GM18502 (cell line): Measurements from ENCODE around the gene ACOXL.

Experiments
- ATAC-seq: cut with Tn5 transposase; IDR thresholded peaks from one replicate; pipeline ENCODE4 v1.9.1; 2021; ENCODE audit warnings: mild to moderate bottlenecking; ENCODE audit not compliant: unreplicated experiment, poor library complexity

The ACOXL gene

DNA sequence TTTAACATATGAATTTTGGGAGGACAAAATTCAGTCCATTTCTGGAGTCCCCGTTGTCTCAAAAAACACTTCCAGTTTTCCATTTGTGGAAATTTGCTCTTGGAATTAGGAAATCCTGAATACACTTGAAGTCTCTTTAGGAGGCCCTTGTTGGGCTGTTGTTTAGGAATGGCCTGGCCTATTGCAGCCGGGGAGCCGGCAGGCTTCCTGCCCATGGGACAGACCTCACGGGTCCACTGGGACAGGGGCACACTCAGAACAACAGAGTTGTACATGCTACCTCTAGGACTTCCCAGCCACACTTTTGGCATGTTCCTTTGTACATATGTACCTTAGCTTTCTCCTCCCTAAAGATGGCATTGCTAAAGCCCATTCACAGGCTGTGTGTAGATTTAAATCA is 57.3 kb downstream of the ACOXL start:
- no peak for ATAC-seq

DNA sequence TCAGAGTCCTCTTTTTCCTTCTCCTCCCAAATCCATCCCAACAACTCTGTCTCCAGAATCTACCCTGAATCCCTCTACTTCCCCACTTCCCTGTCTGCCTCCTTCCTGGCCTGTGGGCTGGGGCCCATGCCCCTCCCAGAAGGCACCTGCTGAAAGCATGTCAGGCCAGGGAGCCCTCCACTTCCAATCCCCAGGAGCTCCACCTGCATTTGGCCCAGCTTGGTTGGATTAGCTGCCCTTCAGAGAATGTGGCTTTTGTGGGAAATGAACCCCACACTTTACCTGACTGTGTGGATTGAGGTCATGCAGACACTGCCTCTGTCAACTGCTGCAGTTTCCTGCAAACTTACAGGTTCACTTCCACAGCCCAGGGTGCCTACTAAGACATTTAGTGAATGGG is 58.5 kb downstream of the ACOXL start:
- no peak for ATAC-seq

DNA sequence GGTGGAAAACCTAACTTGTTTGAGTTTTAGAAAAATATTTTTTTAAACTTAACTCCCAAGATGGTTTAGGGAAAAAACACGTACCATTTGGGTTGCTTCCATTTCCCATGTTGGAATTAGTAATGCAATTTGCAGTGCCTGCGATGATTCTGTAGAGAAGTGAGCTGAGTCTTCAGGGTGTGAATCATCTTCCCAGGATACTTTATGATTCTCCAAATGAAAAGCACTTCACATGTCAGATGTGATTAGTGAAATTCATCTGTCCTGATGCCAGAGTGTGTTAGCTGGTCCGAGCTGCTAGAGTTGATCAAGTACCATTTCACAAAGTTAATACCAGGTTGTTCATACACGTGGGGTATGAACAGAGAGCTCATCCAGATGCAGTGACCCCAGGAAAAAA is 59.1 kb downstream of the ACOXL start:
- ATAC-seq = no peak

DNA sequence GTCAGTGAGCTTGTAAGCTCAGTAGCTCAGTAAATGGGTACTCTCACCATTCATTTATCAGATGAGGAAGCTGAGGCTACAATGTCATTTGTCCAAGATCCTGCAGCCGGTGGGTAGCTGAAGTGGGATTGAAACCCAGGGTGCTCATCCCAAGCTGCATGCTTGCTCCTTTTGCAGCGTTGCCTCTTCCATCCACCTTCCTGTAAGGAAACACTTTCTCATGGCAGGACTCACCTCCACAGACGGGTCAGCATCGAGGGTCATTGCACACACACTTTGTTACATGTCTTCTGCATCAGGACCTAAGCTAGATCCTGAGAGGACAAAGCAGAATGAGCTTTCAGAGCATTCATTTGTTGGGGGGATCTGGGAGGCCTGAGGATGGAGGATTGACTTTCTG is 60.7 kb downstream of the ACOXL start:
- ATAC-seq = no peak

DNA sequence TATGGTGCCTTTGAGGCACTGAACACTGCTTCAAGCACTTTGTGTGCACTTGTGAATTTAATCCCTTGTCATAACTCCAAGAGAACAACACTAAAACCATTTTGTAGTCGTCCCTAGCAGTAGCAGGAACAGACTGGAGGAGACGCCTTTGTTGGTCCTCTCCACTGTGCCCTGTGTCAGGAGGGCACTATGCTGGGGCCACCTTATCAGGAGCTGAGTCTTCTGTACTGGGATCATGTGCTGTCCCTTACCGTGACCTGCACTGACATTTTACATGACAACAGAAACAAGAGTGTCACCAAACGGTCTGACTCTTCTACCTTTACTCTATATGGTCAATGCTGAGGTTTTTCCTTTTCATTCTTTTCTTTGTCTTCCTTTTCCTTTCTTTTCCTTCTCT is 62.0 kb downstream of the ACOXL start:
- ATAC-seq = no peak

DNA sequence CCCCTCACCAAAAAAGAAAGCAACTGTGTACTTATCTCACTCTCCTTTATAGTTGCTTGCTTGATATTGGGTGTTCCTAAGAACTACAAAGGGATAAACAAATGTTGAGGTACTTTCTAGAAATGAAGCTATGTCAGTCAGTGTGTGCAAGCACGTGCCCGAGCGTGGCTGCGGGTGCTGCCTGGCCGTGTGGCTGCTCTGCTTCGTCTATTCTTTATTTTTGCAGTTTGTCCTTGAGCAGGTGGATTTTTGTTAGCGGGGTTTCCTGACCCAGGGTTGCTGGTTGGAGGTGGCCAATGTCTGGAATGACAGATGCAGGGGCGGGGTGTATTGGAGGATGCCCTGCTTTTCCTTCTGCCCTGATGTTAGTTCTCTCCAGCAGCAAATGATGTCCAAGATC is 62.6 kb downstream of the ACOXL start:
- ATAC-seq = no peak

DNA sequence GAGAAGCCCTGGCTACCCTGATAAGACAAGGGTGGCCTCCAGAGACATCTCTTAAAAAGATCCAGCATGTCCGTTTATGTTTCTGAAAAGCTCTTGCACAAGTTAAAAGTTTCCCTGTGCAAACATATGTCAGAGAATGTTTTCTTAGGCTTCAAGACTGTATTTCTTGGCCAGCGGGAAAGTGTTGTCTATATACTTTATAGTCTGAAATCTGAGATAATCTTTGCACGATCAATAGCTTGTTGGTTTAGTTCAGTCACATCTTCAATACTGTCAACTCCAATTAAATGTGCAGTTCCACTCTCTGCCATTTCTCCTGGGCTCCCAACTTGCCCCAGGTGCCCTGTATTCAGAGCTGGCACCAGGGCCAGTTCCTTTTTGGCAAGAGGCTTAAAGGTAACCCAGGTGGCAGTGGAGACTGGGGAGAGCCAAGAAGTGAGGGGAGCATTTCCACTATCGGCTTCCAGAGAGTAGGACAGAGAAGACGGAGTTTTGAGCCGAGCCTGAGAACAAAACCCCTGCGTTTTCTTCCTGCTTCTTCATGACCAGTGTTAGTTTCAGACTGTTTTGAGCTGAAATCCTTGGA is 64.4 kb downstream of the ACOXL start:
- no peak for ATAC-seq

DNA sequence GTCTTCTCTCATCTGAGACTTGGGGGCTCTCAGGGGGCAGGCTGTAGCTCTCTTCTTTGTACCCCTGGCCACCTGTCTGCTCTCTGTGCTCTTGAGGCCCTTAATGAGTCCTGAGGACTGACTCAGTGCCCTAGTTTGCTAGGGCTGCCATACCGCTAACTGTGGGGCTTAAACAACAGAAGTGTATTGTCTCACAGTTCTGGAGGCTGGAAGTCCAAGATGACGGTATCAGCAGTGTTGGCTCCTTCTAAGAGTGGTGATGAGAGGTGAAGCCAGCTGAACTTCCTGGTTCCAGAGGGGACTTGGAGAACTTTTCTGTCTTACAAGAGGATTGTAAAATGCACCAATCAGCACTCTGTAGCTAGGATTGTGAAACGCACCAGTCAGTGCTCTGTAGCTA is 67.0 kb downstream of the ACOXL start:
- no peak for ATAC-seq

DNA sequence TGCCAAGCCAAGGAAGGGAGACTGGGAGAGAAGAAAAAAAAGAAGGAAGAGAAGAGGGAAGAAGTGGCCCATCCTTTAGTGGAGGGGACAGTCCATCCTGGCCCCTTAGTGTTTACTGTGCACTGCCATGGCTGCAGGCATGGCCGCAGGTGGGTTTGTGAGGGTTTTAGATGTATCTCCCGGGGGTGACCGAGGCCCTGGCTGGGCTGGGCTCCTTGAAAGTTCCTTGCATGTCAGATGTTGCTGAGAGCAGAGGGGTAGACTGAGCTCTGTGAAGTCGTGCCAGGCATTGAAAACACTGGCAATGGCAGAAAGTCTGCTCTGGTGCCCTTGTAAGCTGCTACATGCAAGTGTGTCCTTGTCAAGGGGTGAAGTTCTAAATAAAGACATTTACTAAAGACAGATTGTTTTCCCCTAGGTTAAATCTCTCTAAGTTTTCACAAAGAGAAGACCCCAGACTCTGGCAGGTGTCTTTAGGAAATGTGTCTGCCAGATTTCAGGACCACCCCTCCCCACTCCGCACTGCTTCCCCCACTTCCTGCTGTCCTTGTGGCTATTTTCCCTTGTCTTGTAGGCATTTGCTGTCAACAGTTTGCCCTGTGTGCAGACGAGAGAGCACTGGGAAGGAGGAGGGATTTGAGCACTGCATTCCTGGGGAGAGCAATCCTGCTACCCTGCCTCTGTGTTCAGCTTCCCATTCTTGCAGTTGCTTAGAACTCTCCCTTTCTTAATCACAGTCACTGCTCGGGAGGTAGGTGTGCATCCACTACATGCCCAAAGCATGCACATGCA is 68.4 kb downstream of the ACOXL start:
- no peak for ATAC-seq

DNA sequence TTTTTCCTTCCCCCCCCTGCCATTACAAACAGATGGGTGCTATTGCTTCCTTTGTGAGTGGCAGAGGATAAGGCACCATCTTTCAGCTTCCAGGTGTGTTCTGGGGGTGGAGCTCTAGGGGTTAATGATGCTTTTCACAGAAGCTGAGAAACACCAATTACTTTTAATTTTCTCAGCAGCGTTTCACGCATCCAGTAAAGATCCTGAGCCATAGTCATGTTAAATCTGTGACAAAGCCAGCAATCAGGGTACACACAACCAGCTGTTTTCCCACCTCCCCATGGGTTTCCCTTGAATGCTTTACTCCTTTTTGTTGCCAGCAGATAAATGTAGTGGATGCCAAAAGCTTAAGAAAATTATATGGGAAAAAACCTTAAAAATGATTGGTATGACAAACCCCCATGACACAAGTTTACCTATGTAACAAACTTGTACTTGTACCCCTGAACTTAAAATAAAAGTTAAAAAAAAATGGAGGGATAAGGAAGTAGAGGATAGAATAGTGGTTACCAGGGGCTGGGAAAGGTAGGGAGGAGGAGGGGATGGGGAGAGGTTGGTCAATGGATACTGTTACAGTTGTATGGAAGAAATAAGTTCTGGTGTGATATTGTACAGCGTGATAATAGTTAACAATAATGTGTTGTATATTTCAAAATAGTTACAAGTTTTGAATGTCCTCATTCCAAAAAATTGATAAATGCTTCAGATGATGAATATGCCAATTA is 70.0 kb downstream of the ACOXL start:
- ATAC-seq = no peak

DNA sequence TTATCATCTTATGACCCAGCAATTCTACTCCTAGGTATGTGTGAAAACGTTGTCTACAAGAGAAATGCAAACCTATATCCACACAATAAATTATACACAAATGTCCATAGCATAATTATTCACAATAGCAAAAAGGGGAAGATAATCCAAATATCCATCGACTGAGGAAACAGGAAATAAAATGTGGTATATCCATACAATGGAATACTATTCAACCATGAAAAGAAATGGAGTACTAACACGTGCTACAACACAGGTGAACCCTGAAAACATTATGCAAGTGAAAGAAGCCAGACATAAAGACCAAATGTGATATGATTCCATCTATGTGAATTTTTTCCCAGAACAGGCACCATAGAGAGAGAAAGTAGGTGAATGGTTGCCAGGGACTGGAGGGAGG is 72.1 kb downstream of the ACOXL start:
- no peak for ATAC-seq

DNA sequence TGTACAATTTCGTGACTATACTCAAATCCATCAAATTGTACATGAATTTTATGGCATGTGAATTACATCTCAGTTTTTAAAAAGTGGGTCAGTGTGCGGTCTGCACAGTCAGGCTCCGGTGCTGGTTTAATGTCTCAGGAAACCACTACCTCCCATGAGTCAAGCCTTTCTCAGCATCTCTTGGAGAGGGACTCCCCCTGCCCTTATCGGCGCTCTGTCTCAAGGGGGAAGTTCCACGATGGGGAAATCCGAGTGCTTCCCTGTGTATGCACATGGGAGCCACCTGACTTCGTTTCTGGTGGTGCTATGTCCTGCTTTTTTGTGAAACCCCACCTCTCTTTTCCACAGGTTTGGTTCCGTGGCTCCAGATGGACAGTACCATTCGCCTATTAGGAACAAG is 72.5 kb downstream of the ACOXL start:
- peak; percentile 84 for ATAC-seq

DNA sequence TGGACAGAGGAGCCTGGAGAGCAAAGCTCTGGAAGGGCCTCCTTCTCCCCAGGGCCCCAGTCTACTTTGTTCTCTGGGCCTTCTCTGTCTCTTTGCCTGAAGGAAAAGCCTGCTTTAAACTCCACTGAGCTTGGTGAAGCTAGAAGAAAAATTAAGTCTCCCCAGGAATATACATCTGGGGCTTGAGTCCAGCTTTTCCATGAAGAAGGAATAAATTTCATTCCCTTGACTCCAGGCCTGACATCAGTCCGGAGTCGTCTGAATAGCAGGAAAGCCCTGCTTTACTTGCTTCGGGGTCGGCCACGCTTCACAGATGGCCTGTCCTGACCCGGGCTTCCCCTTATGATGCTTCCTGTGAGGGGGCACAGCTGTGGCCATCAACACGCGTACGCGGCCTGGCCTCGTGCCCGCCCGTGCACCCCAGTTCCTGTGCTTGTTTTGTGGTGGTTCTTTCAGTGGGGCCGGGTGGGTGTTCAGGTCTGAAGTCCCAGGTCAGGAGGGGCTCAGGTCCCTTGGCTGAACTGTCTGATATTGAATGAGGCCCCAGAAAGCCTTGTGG is 73.6 kb downstream of the ACOXL start:
- ATAC-seq = no peak

DNA sequence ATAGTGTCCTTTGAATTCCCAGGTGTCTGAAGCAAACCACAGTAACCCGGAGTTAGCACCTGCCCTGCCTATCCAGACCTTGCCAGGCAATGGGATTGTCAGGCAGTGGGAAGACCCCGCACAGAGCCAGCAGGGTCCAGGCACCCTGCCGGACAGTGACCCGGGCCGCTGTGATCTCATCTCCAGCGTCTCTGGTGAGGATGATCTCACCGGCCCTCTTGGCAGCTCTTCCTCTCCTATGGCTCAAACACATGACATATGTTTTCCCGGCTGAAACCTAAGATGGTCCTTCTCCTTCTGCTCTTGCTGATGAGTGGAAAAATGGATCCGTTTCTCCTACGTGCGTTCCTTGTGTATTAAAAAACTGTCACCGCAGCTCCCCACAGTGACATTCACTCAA is 75.1 kb downstream of the ACOXL start:
- ATAC-seq = no peak

DNA sequence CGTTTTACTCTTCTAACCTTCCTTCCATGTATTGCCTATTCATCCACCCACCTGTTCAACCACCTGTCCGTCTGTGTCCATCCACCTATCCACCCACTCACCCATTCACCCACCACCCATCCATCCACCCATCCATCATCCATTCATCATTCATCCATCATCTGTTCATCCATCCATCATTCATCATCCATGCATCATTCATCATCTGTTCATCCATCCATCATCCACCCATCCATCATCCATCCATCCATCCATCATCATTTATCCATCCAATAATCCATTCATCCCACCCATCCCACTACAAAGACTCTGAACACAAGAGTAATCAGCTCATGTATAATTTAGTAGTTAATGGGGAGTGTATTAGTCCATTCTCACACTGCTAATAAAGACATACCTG is 78.0 kb downstream of the ACOXL start:
- ATAC-seq = no peak

DNA sequence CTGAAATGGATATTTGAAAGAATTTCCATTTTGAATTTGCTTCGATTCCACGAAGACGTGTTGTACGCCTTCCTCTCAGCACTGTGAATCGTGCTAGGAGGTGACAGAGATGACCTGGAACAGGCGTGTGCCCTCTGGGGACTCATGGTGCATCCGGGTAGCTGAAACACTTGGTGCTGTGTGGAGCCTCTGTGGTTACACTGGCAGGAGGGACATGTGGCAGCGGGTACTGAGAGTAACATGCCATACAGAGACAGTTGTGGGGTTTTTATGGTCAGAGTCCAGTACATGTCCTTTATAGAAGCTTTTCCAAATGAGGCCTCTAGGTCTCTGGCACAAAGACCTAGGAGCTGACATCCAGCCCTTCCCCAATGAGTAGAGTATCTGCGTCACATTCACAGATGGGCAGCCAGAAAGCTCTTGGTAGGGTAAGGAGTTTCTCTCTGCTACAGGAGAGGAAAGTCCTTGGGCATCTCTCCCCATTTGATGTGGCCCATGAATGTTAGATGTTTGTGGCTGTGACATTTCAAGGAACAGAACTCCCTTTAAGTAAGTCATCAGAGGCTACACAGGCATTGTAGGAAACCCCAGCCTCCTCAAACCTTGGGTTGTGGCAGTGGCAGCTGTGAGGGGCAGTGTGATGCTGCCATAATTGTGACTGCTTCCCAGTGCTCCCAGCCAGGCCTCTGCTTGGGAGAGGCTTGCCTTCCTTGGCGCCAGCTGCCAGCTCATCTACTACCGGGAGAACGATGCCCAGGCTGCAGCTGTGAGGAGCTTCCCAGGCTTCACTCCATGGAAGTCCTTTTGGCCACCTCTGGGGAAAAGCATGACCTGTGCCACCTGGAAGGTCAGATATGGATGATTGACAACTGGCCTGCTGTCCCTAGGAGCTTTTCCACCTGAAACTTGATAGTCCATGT is 80.6 kb downstream of the ACOXL start:
- no peak for ATAC-seq

DNA sequence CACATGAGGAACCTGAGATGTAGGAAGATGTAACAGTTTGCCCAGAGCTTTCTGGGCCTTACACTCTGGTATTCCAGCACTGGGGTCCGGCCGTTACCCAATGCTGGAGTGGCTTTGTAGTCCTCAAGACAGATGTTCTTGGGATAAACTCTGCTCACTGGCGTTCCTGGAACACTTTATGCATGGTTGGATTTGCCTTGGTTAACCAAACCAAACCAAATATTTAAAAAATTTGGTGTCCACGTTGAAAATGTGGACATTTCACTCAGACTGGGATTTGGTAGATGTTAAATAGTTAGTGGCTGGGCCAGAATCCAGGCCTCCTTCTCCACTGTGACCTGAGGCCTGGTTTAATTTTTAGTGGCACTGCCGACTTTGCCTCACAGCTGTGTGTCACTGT is 81.5 kb downstream of the ACOXL start:
- no peak for ATAC-seq

DNA sequence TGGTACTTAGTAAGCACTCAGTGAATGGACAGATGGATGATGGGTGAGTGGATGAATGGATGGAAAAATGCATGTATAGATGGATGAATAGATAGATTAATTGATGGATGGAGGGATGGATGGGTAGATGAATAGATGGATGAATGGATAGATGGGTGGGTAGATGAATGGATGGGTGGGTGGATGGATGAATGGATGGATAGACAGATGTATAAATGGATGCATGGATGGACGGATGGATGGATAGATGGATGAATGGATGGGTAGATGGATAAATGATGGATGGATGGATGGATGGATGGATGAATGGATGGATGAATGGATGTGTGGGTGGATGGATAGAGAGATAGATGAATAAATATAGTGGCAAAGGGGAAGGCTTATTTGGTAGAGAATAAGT is 83.6 kb downstream of the ACOXL start:
- ATAC-seq = no peak

DNA sequence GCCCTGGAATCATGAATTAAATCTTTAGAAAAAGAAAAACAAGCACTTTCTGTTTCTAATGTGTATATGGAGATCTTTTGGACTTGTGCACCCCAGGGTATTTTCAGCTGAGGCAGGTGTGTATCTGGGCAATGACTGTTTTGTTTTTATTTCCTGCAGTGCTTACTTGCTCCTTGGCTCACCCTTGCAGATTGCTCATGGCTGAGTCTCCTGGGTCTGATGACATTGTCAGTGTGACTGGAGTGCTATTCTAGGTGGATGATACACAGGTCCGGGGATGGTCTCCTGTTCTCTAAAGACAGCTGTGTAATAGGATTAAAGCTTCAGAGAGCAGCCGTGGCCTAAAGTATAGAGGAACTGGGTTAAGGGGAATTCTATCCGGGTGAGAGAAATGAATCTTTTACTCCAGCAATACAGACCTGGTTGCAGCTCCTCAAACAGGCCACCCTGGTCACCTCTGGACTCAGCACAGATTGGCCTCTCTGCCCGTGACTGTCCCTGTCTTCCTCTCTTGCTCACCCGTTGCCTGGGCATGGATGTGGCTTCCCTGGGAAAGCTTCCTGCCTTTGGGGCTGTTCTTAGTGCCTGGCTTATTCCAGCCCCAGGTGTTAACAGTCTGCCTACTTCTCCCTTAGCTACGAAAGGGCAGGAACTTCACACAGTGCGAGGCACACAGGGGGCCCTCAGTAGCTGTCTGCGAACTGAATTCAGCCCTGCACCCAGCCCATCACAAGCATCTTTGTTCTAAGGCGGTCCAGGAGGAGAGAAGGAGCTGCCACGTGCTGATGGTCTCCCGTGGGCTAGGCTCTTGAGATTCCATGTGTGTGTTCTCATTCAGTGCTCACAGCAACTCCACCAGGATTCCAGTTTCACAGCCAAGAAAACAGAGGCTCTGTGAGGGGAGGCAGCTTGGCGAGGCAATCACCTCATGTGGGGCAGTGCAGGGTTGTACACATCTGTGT is 84.3 kb downstream of the ACOXL start:
- ATAC-seq = no peak
